HepG2 (cell line): Measurements from ENCODE around the gene VPS13C. TPM values are rescaled to one million over a fixed set of nuclear protein-coding genes. Genes with fewer than 3 reads are reported as not detected.
A peak's percentile ranks its signal among the peaks of the same experiment; 100 is the strongest.

Source experiments
- CBX1 ChIP-seq: IDR thresholded peaks from one replicate; pipeline ENCODE4 v1.6.1; 2016; ENCODE audit warnings: antibody characterized with exemption, low read depth
- CBX2 ChIP-seq, 2 experiments: fragments of 200-600 bp in 1 of 2; sonication (generic); formaldehyde crosslinking in 1 of 2; IDR thresholded peaks; 2 replicates each; pipeline versions ENCODE4 v1.7.0 to v1.8.1; 2018 to 2022; ENCODE audit warnings: low read depth in 2 of 2, low read length in 1 of 2, mild to moderate bottlenecking in 1 of 2, missing genetic modification reagents in 1 of 2
- FLYWCH1 ChIP-seq: sonication (generic); formaldehyde crosslinking; IDR thresholded peaks from 2 replicates; pipeline ENCODE4 v1.8.1; 2023; ENCODE audit warnings: mild to moderate bottlenecking, missing genetic modification reagents
- HNRNPLL ChIP-seq: fragments of 200-400 bp; formaldehyde crosslinking; IDR thresholded peaks from 2 replicates; pipeline ENCODE4 v1.6.1; 2017; ENCODE audit warnings: mild to moderate bottlenecking, low read depth, low read length; ENCODE audit not compliant: poor library complexity, severe bottlenecking
- HOXA3 ChIP-seq: sonication (generic); formaldehyde crosslinking; IDR thresholded peaks from 2 replicates; pipeline ENCODE4 v1.5.0; 2020; ENCODE audit warnings: missing genetic modification reagents
- IKZF4 ChIP-seq: sonication (generic); formaldehyde crosslinking; IDR thresholded peaks from 2 replicates; pipeline ENCODE4 v1.5.1; 2020; ENCODE audit warnings: borderline replicate concordance, mild to moderate bottlenecking, low read depth, missing genetic modification reagents; ENCODE audit errors: not compliant biosample characterization
- IRF2 ChIP-seq: IDR thresholded peaks from 2 replicates; pipeline ENCODE4 v1.6.1; 2018; ENCODE audit warnings: missing genetic modification reagents, missing compliant biosample characterization
- IRX3 ChIP-seq: sonication (generic); formaldehyde crosslinking; IDR thresholded peaks from 2 replicates; pipeline ENCODE4 v1.8.1; 2023; ENCODE audit warnings: mild to moderate bottlenecking, low read depth, missing genetic modification reagents, borderline replicate concordance
- KDM4B ChIP-seq: sonication (generic); formaldehyde crosslinking; IDR thresholded peaks from 2 replicates; pipeline ENCODE4 v1.4.0; 2020; ENCODE audit warnings: missing genetic modification reagents
- KLF6 ChIP-seq: IDR thresholded peaks from 2 replicates; pipeline ENCODE4 v1.8.0; 2016; ENCODE audit warnings: missing biosample characterization, missing genetic modification reagents
- MEIS2 ChIP-seq: sonication (generic); formaldehyde crosslinking; IDR thresholded peaks from 2 replicates; pipeline ENCODE4 v1.9.0; 2021; ENCODE audit warnings: mild to moderate bottlenecking, missing genetic modification reagents
- PRPF4 ChIP-seq: fragments of 200-400 bp; formaldehyde crosslinking; IDR thresholded peaks from 2 replicates; pipeline ENCODE4 v1.6.1; 2016; ENCODE audit warnings: low read length, low read depth; ENCODE audit not compliant: poor library complexity, severe bottlenecking
- TCF7 ChIP-seq: sonication (generic); IDR thresholded peaks from 2 replicates; pipeline ENCODE4 v1.6.1; 2016; ENCODE audit warnings: antibody characterized with exemption, low read depth
- TSC22D2 ChIP-seq: sonication (generic); formaldehyde crosslinking; IDR thresholded peaks from 2 replicates; pipeline ENCODE4 v1.5.1; 2020; ENCODE audit warnings: missing genetic modification reagents, mild to moderate bottlenecking, borderline replicate concordance
- YY1 ChIP-seq: IDR thresholded peaks from 2 replicates; pipeline ENCODE4 v1.6.1; 2011; ENCODE audit warnings: low read length, low read depth, moderate library complexity, mild to moderate bottlenecking; ENCODE audit not compliant: insufficient read depth, insufficient replicate concordance
- ZEB1 ChIP-seq: IDR thresholded peaks from 2 replicates; pipeline ENCODE4 v1.6.1; 2012; ENCODE audit warnings: mild to moderate bottlenecking, low read depth, inconsistent platforms; ENCODE audit not compliant: insufficient replicate concordance
- ZKSCAN5 ChIP-seq: sonication (generic); formaldehyde crosslinking; IDR thresholded peaks from 2 replicates; pipeline ENCODE4 v1.5.1; 2020; ENCODE audit warnings: mild to moderate bottlenecking, missing genetic modification reagents
- ZNF20 ChIP-seq: sonication (generic); formaldehyde crosslinking; IDR thresholded peaks from 2 replicates; pipeline ENCODE4 v1.4.0; 2020; ENCODE audit warnings: mild to moderate bottlenecking, moderate library complexity, missing genetic modification reagents
- ZNF225 ChIP-seq: sonication (generic); formaldehyde crosslinking; IDR thresholded peaks from 2 replicates; pipeline ENCODE4 v1.4.0; 2020; ENCODE audit warnings: mild to moderate bottlenecking, missing genetic modification reagents
- ZNF263 ChIP-seq: sonication (generic); formaldehyde crosslinking; IDR thresholded peaks from 2 replicates; pipeline ENCODE4 v1.4.0; 2020; ENCODE audit warnings: missing genetic modification reagents
- ZNF503 ChIP-seq: sonication (generic); formaldehyde crosslinking; IDR thresholded peaks from 2 replicates; pipeline ENCODE4 v1.4.0; 2020; ENCODE audit warnings: missing genetic modification reagents
- ZNF567 ChIP-seq: sonication (generic); formaldehyde crosslinking; IDR thresholded peaks from 2 replicates; pipeline ENCODE4 v1.8.1; 2023; ENCODE audit warnings: mild to moderate bottlenecking, missing genetic modification reagents, borderline replicate concordance
- ZNF800 ChIP-seq: sonication (generic); formaldehyde crosslinking; IDR thresholded peaks from 2 replicates; pipeline ENCODE4 v1.4.0; 2020; ENCODE audit warnings: missing genetic modification reagents
- ZNF850 ChIP-seq: sonication (generic); formaldehyde crosslinking; conservative IDR thresholded peaks from 2 replicates; pipeline ENCODE4 v1.9.0; 2021; ENCODE audit warnings: mild to moderate bottlenecking, missing genetic modification reagents
- polyA plus RNA-seq, 8 experiments: library from polyadenylated mRNA; depleted of rRNA in 3 of 8; stranded (reverse) in 7 of 8; unstranded in 1 of 8; fragments of >200 nt; fragmentation: Illumina TruSeq in 4 of 8; extraction: Trizol in 4 of 8; gene quantifications; 2 replicates each; pipeline versions ENCODE4 v1.2.1 to v1.2.3, GENCODE V29; 2011 to 2016; ENCODE audit warnings: low read depth in 4 of 8, missing spikeins in 1 of 8, mixed read lengths in 1 of 8; ENCODE audit not compliant: insufficient read depth in 1 of 8
- total RNA-seq, 5 experiments: library from RNA; depleted of rRNA; stranded (reverse); fragments of >200 nt; fragmentation: Illumina TruSeq; extraction: Trizol; gene quantifications; 2 replicates each; pipeline ENCODE4 v1.2.3, GENCODE V29; 2016; ENCODE audit warnings: low read depth in 1 of 5
- TF ChIP-seq, protein P1 (sequence below): sonication (generic); formaldehyde crosslinking; IDR thresholded peaks from 2 replicates; pipeline ENCODE4 v1.4.0; 2020; ENCODE audit warnings: missing genetic modification reagents

The VPS13C gene
- total and polyA plus RNA-seq, 2 of the 13 experiments (the other 11 are each of a cell fraction or from before 2014, with no cell fraction given), result 10.9 to 26.8 TPM

DNA sequence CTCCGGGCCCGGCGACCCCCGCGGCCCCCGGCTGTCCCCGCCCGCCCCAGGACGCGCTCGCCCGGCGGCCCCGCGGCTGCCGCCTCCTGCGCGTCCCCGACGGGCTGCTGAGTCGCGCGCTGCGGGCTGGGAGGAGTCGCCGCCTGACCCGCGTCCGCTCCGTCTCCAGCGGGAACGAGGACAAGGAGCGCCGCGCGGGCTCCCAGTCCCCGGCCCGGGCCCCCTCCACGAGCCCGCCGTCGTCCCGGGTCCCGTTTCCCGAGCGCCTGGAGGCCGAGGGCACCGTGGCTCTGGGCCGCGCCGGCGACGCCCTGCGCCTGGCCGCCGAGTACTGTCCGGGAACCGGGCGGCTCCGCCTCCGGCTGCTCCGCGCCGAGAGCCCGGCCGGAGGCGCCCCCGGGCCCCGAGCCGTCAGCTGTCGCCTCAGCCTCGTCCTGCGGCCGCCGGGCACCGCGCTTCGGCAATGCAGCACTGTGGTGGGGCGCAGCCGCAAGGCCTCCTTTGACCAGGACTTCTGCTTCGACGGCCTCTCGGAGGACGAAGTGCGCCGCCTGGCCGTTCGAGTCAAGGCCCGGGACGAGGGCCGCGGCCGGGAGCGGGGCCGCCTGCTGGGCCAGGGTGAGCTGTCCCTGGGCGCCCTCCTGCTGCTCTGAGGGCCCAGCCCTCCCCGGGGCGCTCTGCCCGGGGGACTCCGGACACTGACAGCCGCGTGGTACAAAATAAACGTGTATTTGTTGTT, 8.0 kb upstream of the VPS13C start (continued):
- 0 out of 2 replicates have a peak, but pooled peaks have one; percentile 34 for TF ChIP-seq HOXA3 (CRISPR knock-in tag)
- TF ChIP-seq ZNF20 (CRISPR knock-in tag), result no peak
- TF ChIP-seq MEIS2 (CRISPR knock-in tag), result no peak
- TF ChIP-seq, protein P1, sequence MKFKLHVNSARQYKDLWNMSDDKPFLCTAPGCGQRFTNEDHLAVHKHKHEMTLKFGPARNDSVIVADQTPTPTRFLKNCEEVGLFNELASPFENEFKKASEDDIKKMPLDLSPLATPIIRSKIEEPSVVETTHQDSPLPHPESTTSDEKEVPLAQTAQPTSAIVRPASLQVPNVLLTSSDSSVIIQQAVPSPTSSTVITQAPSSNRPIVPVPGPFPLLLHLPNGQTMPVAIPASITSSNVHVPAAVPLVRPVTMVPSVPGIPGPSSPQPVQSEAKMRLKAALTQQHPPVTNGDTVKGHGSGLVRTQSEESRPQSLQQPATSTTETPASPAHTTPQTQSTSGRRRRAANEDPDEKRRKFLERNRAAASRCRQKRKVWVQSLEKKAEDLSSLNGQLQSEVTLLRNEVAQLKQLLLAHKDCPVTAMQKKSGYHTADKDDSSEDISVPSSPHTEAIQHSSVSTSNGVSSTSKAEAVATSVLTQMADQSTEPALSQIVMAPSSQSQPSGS (CRISPR knock-in tag), result no peak
- TF ChIP-seq YY1, result no peak
- TF ChIP-seq IRF2 (CRISPR knock-in tag), result no peak
- no peak for TF ChIP-seq HNRNPLL
- TF ChIP-seq KDM4B (CRISPR knock-in tag), result no peak
- TF ChIP-seq ZEB1, result no peak
- TF ChIP-seq ZNF263, result no peak
- no peak for TF ChIP-seq CBX1
- no peak for TF ChIP-seq FLYWCH1 (CRISPR knock-in tag)
- no peak for TF ChIP-seq KLF6 (CRISPR knock-in tag)
- peak; percentile 64; the same call in 1 of the 2 replicates for TF ChIP-seq ZNF800 (CRISPR knock-in tag)
- no peak for TF ChIP-seq ZNF225 (CRISPR knock-in tag)
- no peak for TF ChIP-seq ZKSCAN5 (CRISPR knock-in tag)
- no peak for TF ChIP-seq CBX2 (IDR thresholded peaks at IDR 0.05; ENCODE audit: low read depth, low read length)
- no peak for TF ChIP-seq CBX2 (CRISPR knock-in tag; IDR thresholded peaks at IDR 0.05; ENCODE audit: low read depth)
- TF ChIP-seq ZNF503, result no peak
- no peak for TF ChIP-seq PRPF4
- TF ChIP-seq IKZF4 (CRISPR knock-in tag), result no peak
- TF ChIP-seq ZNF850 (CRISPR knock-in tag), result no peak
- TF ChIP-seq TSC22D2 (CRISPR knock-in tag), result no peak
- TF ChIP-seq TCF7, result no peak
- no peak for TF ChIP-seq ZNF567 (CRISPR knock-in tag)
- TF ChIP-seq IRX3, result no peak
